SK-N-SH treated with all-trans-retinoic acid at 6 μM for 48 hours (cell line): ENCODE results near the gene ZNF525.

Experiments
- ARNTL ChIP-seq: fragments of 450-650 bp; formaldehyde crosslinking; IDR thresholded peaks from 2 replicates; pipeline ENCODE4 v1.5.0; 2020; ENCODE audit warnings: low read depth, mild to moderate bottlenecking, moderate library complexity, borderline replicate concordance
- CREB5 ChIP-seq: fragments of 250-450 bp; sonication (Bioruptor Pico); IDR thresholded peaks from 2 replicates; pipeline ENCODE4 v1.5.1; 2020; ENCODE audit warnings: low read depth, mild to moderate bottlenecking, moderate library complexity
- ESRRG ChIP-seq: fragments of 250-450 bp; sonication (Bioruptor Pico); IDR thresholded peaks from 2 replicates; pipeline ENCODE4 v1.6.1; 2021; ENCODE audit warnings: mild to moderate bottlenecking
- GLIS3 ChIP-seq: fragments of 250-450 bp; sonication (Bioruptor Pico); IDR thresholded peaks from 2 replicates; pipeline ENCODE4 v1.5.0; 2020; ENCODE audit warnings: mild to moderate bottlenecking, moderate library complexity
- PPARA ChIP-seq: fragments of 250-450 bp; sonication (Bioruptor Pico); IDR thresholded peaks from 2 replicates; pipeline ENCODE4 v1.5.0; 2020; ENCODE audit warnings: mild to moderate bottlenecking, borderline replicate concordance
- SNAI2 ChIP-seq: fragments of 250-450 bp; sonication (Bioruptor Pico); IDR thresholded peaks from 2 replicates; pipeline ENCODE4 v1.5.0; 2020; ENCODE audit warnings: mild to moderate bottlenecking, moderate library complexity
- ZC3H10 ChIP-seq: fragments of 250-450 bp; sonication (Bioruptor Pico); IDR thresholded peaks from 2 replicates; pipeline ENCODE4 v1.5.1; 2021; ENCODE audit warnings: mild to moderate bottlenecking, moderate library complexity
- ZFP3 ChIP-seq: fragments of 250-450 bp; sonication (Bioruptor Pico); IDR thresholded peaks from 2 replicates; pipeline ENCODE4 v1.5.0; 2020; ENCODE audit warnings: mild to moderate bottlenecking, moderate library complexity
- ZFP30 ChIP-seq: fragments of 450-650 bp; formaldehyde crosslinking; IDR thresholded peaks from 2 replicates; pipeline ENCODE4 v1.5.0; 2022; ENCODE audit warnings: mild to moderate bottlenecking, moderate library complexity
- ZNF565 ChIP-seq: fragments of 450-650 bp; formaldehyde crosslinking; conservative IDR thresholded peaks from 2 replicates; pipeline ENCODE4 v1.5.0; 2020; ENCODE audit warnings: low read depth, mild to moderate bottlenecking, moderate library complexity
- ZNF70 ChIP-seq: fragments of 450-650 bp; formaldehyde crosslinking; IDR thresholded peaks from 2 replicates; pipeline ENCODE4 v1.5.0; 2020; ENCODE audit warnings: mild to moderate bottlenecking, moderate library complexity
- TF ChIP-seq, protein P1 (sequence below): fragments of 250-450 bp; sonication (Bioruptor Pico); IDR thresholded peaks from 2 replicates; pipeline ENCODE4 v1.8.0; 2020; ENCODE audit warnings: mild to moderate bottlenecking, moderate library complexity, borderline replicate concordance
- TF ChIP-seq, protein P2 (sequence below): fragments of 250-450 bp; sonication (Bioruptor Pico); IDR thresholded peaks from 2 replicates; pipeline ENCODE4 v1.5.1; 2021; ENCODE audit warnings: mild to moderate bottlenecking, moderate library complexity

DNA sequence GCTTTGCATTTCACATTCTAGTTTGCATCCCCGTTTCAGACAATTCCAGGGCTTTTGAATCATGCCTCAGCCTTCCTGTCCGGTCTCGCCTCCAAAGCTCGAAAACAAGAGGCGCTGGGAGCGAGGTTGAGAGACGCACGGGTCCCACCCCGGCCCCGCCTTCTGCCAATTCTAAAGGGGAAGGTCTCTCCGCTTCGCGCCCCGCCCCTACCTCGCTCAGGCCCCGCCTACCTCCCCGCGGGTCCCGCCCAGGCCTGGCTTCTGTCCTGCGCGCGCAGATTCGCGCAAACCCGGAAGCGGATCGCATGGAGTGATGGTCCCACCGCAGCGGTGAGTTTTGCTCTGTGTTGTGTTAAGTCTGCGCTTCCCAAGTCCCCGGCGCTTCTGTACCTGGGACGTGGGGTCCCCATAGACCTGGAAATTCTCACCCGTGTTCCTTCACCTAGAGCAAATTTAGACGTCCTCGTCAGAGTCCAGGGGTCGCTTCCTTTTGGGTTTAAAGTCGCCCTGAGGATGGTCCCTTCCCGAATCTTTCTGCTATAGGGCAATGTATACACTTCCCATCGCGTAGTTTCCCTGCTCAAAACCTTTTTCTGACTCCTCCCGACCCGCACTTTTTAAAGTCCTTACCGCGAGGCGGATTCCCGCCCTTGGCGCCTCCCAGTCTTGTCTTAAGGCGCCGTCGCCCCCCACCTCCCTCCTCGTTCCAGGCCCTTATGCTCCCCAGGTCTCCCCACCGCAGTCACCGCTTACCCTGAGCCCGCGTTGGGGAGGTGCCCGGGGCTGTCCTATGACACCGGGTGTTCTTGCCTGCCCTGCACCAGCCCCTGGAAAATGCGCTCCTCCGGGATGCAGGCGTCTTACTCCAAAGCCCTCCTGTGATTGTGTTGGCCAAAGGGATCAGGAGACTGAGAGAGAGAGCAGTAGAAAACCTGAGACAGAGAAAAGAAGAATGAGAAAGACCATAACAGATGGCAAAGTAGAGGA lies 31.7 kb upstream of the ZNF525 start, which contains the start of gene ZNF845:
- no peak for TF ChIP-seq ESRRG (CRISPR knock-in tag)
- TF ChIP-seq, protein P1, sequence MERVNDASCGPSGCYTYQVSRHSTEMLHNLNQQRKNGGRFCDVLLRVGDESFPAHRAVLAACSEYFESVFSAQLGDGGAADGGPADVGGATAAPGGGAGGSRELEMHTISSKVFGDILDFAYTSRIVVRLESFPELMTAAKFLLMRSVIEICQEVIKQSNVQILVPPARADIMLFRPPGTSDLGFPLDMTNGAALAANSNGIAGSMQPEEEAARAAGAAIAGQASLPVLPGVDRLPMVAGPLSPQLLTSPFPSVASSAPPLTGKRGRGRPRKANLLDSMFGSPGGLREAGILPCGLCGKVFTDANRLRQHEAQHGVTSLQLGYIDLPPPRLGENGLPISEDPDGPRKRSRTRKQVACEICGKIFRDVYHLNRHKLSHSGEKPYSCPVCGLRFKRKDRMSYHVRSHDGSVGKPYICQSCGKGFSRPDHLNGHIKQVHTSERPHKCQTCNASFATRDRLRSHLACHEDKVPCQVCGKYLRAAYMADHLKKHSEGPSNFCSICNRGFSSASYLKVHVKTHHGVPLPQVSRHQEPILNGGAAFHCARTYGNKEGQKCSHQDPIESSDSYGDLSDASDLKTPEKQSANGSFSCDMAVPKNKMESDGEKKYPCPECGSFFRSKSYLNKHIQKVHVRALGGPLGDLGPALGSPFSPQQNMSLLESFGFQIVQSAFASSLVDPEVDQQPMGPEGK (CRISPR knock-in tag), result no peak
- TF ChIP-seq ZC3H10 (CRISPR knock-in tag), result no peak
- no peak for TF ChIP-seq CREB5 (CRISPR knock-in tag)
- TF ChIP-seq ZFP3, result no peak
- no peak for TF ChIP-seq ZFP30 (CRISPR knock-in tag)
- no peak for TF ChIP-seq SNAI2 (CRISPR knock-in tag)
- TF ChIP-seq ARNTL (CRISPR knock-in tag), result no peak
- no peak for TF ChIP-seq GLIS3
- no peak for TF ChIP-seq ZNF565 (CRISPR knock-in tag)
- TF ChIP-seq PPARA (CRISPR knock-in tag), result no peak
- TF ChIP-seq, protein P2, sequence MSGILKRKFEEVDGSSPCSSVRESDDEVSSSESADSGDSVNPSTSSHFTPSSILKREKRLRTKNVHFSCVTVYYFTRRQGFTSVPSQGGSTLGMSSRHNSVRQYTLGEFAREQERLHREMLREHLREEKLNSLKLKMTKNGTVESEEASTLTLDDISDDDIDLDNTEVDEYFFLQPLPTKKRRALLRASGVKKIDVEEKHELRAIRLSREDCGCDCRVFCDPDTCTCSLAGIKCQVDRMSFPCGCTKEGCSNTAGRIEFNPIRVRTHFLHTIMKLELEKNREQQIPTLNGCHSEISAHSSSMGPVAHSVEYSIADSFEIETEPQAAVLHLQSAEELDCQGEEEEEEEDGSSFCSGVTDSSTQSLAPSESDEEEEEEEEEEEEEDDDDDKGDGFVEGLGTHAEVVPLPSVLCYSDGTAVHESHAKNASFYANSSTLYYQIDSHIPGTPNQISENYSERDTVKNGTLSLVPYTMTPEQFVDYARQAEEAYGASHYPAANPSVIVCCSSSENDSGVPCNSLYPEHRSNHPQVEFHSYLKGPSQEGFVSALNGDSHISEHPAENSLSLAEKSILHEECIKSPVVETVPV (CRISPR knock-in tag), result no peak
- TF ChIP-seq ZNF70 (CRISPR knock-in tag), result no peak
